HG03378 (cell line): ENCODE measurements around the gene GTF2F2.
A peak's percentile ranks its signal among the peaks of the same experiment; 100 is the strongest.

Experiments
- ATAC-seq: cut with Tn5 transposase; IDR thresholded peaks from one replicate; pipeline ENCODE4 v1.9.1; 2021; ENCODE audit warnings: mild to moderate bottlenecking, moderate library complexity; ENCODE audit not compliant: unreplicated experiment

GTF2F2 gene

DNA sequence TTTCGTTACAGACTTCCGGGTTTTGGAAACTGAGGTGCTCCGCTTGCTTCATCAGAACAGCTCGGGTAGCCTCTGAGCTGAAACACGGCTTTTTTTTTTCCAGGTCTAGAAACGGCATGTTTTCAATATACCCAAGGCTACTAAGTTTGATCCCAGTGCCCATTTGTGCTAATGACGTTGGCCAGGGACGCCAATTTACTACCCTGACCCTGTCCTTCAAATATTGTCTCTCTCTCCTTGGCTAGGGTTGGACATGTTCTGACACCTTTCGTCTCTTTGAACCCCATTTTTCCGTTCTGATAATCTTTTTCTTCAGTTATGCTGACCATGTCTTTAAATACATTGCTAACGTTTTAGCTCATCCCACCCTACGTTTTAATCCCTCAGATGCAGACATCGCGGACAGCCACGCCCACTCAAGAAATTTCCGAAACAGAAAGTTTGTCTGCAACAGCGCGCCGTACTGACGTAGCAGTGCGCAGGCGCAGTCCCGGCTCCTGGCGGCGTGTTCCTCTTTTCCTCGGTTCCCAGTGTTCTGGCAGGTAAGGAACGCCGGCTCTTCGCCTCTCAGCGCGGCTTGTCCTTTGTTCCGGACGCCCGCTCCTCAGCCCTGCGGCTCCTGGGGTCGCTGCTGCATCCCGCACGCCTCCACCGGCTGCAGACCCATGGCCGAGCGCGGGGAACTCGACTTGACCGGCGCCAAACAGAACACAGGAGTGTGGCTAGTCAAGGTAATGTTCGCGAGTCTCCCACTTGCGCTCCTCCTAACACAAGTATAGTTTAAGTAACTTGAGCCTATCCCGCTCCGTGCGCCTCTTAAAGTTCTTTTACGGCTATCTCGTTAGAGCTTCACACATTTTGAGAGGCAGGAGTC lies at the start of gene GTF2F2:
Gene GTF2F2 (plus strand): TSS at position 520 of the 874 bp plus-strand sequence. CDS start 146 bp downstream, at position 666.
- peak; percentile 64 for ATAC-seq

DNA sequence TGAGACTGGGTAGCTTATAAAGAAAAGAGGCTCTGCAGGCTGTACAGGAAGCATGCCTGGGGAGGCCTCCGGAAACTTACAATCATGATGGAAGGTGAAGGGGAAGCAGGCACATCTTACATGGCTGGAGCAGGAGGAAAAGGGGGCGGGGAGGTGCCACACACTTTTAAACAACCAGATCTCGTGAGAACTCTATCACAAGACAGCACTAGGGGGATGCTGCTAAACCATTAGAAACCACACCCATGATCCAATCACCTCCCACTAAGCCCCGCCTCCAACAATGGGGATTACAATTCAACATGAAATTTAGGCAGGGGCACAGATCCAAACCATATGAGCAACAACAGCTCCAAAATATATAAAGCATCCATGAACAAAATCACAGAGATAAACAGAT lies 46.5 kb upstream of the GTF2F2 start:
- no peak for ATAC-seq

- no peak for ATAC-seq
Observed at GRCh38 chr13:45074721-45075120, 45.6 kb upstream of the GTF2F2 start.

DNA sequence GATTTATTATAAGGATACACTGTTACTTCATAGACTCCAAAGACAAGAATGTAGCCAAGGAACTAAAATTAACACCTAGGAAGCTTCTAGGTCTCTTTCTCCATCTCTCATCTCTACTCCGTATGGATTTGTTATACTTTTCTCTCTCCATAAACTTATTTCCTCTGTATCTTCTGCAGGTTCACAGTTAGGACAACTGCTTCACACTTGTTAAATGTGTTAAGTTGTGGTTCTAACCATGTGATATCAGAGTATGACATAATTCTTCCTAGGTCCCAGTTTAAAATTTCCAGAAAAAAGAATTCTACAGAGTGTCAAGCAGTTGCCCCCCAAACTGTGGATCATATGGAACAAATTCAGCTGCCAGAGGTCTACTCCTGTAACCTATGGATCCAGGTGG lies 42.3 kb upstream of the GTF2F2 start:
- ATAC-seq, result no peak

- ATAC-seq, result no peak
Observed at GRCh38 chr13:45082964-45083363, 37.3 kb upstream of the GTF2F2 start.

GRCh38 chr13:45084515-45084914 lies 35.8 kb upstream of the GTF2F2 start:
- no peak for ATAC-seq

DNA sequence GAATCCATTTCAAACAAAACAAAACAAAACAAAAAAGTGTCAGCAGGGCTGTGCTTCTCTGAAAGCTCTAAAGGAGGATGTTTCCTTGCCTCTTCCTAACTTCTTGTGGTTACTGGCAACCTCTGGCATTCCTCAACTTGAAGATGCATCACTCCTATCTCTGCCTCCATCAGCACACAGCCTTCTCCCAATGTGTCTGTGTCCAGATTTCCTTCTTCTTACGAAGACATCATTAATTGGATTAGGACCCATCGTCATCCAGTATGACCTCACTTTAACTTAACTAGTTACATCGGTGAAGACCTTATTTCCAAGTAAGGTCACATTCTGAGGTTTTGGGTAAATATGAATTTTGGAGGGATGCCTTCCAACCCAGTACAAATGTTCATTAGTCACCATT lies 33.8 kb upstream of the GTF2F2 start:
- ATAC-seq, result no peak

DNA sequence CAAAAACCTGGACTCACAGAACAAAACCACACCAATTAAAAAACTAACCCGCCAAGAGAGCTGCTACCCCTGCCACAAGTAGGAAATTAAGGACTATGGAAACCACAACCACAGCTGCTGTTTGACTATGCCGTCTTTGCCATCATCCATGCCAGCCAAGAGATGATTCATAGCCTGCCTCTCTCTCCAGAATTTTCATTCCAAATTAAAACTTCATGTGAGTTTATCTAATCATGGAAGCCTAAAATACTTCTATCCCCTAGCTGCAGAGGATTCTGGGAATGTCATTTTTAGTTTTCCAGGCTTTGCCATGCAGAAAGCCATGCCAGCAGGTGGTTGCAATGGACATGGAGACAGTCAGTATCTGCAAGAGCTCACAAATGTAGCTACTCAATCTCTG lies 27.6 kb upstream of the GTF2F2 start:
- no peak for ATAC-seq

GRCh38 chr13:45100573-45101262 lies 19.6 kb upstream of the GTF2F2 start:
- ATAC-seq, result no peak

DNA sequence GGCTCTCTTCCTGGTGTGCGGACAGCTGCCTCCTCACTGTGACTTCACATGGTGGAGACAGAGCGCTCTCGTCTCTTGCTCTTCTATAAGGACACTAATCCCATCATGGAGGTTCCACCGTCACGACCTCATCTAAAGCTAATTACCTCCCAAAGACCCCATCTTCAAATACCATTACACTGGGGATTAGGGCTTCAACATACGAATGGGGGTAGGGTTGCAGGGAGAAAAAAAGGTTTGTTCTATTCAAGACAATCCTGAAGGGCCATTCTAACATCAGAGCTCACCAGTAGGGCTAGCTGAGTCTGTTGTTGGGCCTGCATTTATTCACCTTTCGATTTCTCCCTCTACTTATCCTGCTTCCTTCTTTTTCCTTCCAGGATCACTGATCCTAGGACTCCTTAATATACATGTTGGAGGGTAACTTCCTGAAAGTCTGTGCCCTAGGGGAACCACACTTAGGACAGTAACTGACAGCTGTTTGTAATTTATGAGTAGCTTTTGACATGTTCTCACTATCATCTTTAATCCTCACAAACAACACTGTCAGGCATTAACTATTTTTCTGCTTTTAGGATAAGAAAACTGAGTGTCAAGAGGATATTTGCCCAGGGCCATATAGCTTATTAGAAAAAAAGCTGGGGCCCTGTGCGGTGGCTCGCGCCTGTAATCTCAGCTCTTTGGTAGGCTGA lies 18.8 kb upstream of the GTF2F2 start:
- ATAC-seq, result no peak

DNA sequence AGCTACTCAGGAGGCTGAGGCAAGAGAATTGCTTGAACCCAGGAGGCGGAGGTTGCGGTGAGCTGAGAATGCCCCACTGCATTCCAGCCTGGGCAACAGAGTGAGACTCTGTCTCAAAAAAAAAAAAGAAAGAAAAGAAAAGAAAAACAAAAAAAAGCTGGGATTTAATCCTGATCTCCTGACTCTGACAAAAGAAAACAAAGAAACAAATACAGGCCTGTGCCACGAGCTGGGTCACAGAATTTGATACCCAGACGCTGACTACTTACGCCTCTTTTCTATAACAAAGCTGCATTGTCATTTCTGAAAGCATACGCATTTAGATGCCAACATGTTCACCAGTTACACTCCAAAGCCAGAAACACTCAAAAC lies 18.2 kb upstream of the GTF2F2 start:
- no peak for ATAC-seq

DNA sequence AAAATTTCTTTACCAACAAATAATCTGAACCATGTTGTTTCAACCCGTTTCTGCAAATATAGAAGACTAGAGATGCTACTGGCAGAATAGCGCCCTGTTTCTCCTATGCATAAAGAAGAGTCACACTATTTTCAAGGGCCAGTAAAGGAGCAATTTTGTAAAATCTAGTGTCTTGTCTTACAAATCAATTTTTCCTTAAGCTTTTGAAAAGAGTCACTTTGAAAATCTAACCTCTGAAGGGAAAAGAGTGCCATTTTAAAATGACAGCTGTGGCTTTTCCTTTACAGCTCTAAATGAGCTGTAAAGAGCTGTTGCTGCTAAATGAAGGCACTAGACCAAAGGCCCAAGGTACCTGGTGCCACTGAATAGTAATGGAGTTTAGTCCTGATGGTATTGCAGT lies 16.9 kb upstream of the GTF2F2 start:
- no peak for ATAC-seq

DNA sequence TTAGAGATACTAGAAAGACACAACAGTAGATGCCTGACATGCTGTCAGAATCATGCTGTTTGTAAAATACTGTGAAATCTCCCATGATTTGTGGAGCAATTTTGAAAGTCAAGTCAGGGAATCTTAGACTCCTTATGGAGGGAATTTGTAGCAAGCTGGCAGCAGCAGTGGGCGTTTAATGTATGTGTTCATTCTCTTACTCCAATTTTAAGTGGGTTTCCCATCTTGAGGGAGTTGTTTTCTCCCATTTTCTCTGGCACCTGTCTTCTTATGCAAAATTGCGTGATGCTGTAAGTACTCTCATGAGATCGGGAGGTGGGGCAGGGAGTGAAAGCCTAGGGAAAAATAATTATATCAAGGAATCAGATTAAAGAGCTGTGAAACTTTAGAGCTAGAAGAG lies 16.0 kb upstream of the GTF2F2 start:
- no peak for ATAC-seq

DNA sequence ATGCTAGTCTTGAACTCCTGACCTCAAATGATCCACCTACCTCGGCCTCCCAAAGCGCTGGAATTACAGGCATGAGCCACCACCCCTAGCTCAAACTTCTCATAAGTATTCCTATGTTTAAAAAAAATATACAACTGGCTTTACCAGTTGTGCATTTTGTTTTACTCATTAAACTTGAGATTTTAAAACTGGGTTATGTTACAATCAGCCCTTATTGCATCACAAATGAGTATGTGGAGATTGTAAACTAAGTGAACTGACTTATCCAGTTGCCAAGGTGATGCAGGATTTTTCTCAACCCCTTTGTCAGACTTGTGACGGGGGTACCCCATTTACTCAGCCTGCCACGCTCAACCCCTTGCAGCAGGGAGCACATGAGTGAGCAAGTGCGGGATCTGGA lies 14.4 kb upstream of the GTF2F2 start:
- ATAC-seq, result no peak

GRCh38 chr13:45107539-45107938 lies 12.8 kb upstream of the GTF2F2 start:
- ATAC-seq, result no peak

GRCh38 chr13:45108716-45109101 lies 11.6 kb upstream of the GTF2F2 start:
- peak; percentile 5 for ATAC-seq

- peak; percentile 69 for ATAC-seq
Observed at GRCh38 chr13:45109102-45109720, 11.1 kb upstream of the GTF2F2 start.

DNA sequence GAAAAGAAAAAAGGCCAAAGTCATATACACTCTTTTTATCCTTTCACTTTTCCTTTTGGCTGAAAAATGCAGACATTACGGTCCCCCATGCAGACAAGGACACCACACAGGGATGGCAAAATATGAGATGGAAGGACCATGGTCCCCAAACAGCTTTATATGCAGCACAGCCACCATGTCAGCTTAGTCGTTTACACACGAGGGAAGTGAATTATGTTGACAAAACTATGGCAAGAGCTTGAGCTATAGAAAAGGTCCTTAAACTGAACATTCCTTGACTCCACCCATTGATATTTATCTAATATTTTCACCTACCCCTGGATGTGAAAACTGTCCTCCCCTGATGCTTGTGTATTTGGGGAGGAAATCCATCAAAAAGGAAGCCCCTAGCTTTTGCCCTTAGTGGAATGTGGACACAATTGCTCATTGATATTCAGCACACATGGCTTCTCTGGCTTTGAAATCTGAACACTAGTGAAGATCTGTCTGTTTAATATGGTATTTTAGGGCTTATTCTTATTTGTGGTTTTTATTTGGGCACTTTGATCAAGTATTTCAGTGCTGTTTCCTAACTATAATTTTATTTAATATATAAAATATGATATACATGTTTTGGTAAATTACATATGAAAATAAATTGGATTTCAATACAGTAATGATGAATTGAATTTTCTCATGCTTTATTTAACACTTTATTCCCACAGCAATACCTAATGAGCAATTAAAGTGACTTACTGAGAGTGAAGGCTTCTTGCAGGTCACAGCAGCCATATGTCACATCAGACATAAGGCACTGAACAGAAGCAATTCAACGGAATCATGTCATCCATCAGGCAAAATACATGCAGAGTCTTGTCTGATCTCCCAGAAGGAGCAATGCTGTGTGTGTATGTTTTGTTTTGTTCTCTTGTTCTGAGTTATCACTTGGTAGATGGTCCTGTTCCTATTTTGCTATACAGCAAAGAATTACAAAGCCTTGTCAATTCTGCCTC lies 6.8 kb upstream of the GTF2F2 start:
- ATAC-seq, result no peak

GRCh38 chr13:45119469-45119990 lies 780 bp upstream of the GTF2F2 start:
- ATAC-seq, result no peak
